ENCODE measurements around the gene FZD8. TPM values are rescaled to one million over a fixed set of nuclear protein-coding genes. Genes with fewer than 3 reads are reported as not detected.

FZD8 gene
- total and polyA plus RNA-seq, 2 of the 4 experiments (the other 2 are of a cell fraction): 3.6 to 3.9 TPM

DNA sequence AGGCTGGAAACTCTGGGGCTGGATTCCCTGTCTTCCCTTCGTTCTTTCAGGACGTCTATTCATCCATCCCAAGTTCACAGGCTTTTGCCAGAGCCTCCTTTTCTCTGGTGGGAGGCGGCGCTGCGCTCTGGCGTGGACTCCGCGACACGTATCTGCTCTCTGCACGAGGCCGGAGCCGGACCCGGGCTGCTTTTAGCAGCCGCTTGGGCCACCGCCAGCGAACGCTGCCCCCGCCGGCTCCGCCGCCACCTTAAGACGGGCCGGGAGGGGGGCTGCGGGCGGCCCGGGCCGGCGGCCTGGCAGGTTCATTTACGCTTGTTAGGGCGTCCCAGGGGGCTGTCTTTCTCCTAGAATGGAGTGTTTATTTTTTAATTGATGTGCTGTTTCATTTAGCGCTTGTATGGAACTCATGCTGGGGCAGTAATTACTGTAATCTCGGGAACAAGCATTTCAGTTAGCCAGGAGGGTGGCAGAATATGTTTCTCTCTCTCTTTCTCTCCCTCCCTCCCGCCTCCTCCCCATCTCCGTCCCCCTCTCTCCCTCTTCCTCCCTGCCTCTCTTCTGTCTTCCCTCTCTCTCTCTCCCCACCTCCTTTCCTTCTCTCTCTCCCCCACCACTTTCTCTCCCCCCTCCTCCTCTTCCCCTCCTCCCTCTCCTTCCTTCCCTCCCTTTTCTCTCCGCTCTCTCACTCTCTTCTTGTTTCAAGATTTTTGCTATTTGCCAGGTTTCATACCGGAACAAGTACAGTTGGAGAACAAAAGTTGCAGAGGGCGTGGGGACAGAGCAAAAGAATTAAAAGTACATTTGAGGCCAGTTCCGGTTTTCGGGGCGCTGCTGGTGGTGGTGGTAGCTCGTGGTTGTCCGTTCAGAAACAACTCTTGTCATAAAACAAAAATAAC lies 1.3 kb upstream of the FZD8 start:
- Histone ChIP-seq H3K9me1 (ENCODE audit: insufficient read depth, low read length) (no peaks in the 10 kb centered on the region), H3K9me3 (ENCODE audit: control insufficient read depth, insufficient read depth, low read length) (no peaks in the 10 kb centered on the region), H2AFZ (replicated peaks; ENCODE audit: low read length, poor library complexity) (peak overlapping the region; percentile 77), H4K91ac (ENCODE audit: insufficient read depth, low read depth, low read length) (no peak overlapping the region; the same call in 1 of the 2 replicates), H3K4ac (ENCODE audit: low read depth, low read length) (no peak overlapping the region), H3K27me3 (ENCODE audit: control insufficient read depth, insufficient read depth, low read length) (0 out of 2 replicates have a peak, but pooled peaks cover 2% of the 10 kb centered on the region), H3K18ac (ENCODE audit: low read depth, low read length) (0 out of 2 replicates have a peak overlapping the region, but pooled peaks have one; percentile 5), H4K20me1 (ENCODE audit: insufficient read depth, low read length) (peaks cover 8% of the 10 kb centered on the region; the same call in 1 of the 2 replicates), H4K5ac (ENCODE audit: low read depth, low read length) (no peak overlapping the region), H2BK15ac (ENCODE audit: low read depth, low read length) (no peak overlapping the region; the same call in 2 of the 3 replicates), H3K56ac (ENCODE audit: extremely low read depth, insufficient read depth, low read length) (peak overlapping the region; percentile 29; the same call in 1 of the 2 replicates), H3K4me3 (ENCODE audit: insufficient read depth, low read depth, low read length) (peak overlapping the region; percentile 62), H3K23ac (ENCODE audit: low read depth, low read length) (peak overlapping the region; percentile 43; the same call in 1 of the 2 replicates), H3K27ac (ENCODE audit: insufficient read depth, low read length) (no peak overlapping the region), H2AK9ac (replicated peaks; ENCODE audit: low read depth, low read length, poor library complexity) (no peak overlapping the region), H3K79me1 (ENCODE audit: low read depth in 1 of 2, low read length in 2 of 2) (peaks cover 8 to 15% of the 10 kb centered on the region in 2 experiments), H3K14ac (replicated peaks; ENCODE audit: low read depth, low read length) (no peak overlapping the region), H4K8ac (ENCODE audit: low read depth in 2 of 2, low read length in 2 of 2) (peak overlapping the region in 1 of 2 experiments; percentile 18; a peak in 1 of 4 replicates), H2AK5ac (ENCODE audit: low read depth, low read length) (no peak overlapping the region), H3K36me3 (ENCODE audit: control insufficient read depth, insufficient read depth, low read length) (no peaks in the 10 kb centered on the region), H3K4me2 (ENCODE audit: low read depth, low read length) (peak overlapping the region; percentile 94), H2BK20ac (ENCODE audit: low read depth, low read length) (no peak overlapping the region), H3K4me1 (ENCODE audit: control insufficient read depth, insufficient read depth, low read length) (peaks cover 7% of the 10 kb centered on the region), H2BK120ac (ENCODE audit: low read depth, low read length) (peak overlapping the region; percentile 37; the same call in 1 of the 2 replicates), H2BK5ac (ENCODE audit: low read depth, low read length, poor library complexity, severe bottlenecking) (peak overlapping the region; percentile 4), H3K9ac (ENCODE audit: low read depth, low read length) (peak overlapping the region; percentile 46; the same call in 1 of the 2 replicates)
- DNase-seq (peak; percentile 66), ATAC-seq (ENCODE audit: low read depth) (peak; percentile 2)
- in situ Hi-C loops (cut with MboI; ENCODE audit: low sequenced_read_pairs): loop anchor here (10.0 kb wide), 1 partner anchor 271 kb away; no protein-coding TSS in a partner anchor
- TF ChIP-seq, protein P1, sequence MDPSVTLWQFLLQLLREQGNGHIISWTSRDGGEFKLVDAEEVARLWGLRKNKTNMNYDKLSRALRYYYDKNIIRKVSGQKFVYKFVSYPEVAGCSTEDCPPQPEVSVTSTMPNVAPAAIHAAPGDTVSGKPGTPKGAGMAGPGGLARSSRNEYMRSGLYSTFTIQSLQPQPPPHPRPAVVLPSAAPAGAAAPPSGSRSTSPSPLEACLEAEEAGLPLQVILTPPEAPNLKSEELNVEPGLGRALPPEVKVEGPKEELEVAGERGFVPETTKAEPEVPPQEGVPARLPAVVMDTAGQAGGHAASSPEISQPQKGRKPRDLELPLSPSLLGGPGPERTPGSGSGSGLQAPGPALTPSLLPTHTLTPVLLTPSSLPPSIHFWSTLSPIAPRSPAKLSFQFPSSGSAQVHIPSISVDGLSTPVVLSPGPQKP (IDR thresholded peaks at IDR 0.05; ENCODE audit: borderline replicate concordance, low read depth, low read length): no peak
- TF ChIP-seq FOS (IDR thresholded peaks at IDR 0.05; ENCODE audit: low read depth, low read length) (no peak), POLR2A (IDR thresholded peaks at IDR 0.05; ENCODE audit: low read depth, low read length) (0 out of 2 replicates have a peak, but pooled peaks have one; percentile 27), MXI1 (IDR thresholded peaks at IDR 0.05; ENCODE audit: borderline replicate concordance, low read depth, low read length) (peak; percentile 43; the same call in 1 of the 2 replicates), MAFK (IDR thresholded peaks at IDR 0.05; ENCODE audit: low read depth, low read length) (no peak), RAD21 (IDR thresholded peaks at IDR 0.05; ENCODE audit: low read length) (peak; percentile 14; the same call in 1 of the 2 replicates), RFX5 (IDR thresholded peaks at IDR 0.05; ENCODE audit: low read depth, low read length) (no peak), SMC3 (IDR thresholded peaks at IDR 0.05; ENCODE audit: low read depth, low read length) (no peak)
- TF ChIP-seq, protein P2, sequence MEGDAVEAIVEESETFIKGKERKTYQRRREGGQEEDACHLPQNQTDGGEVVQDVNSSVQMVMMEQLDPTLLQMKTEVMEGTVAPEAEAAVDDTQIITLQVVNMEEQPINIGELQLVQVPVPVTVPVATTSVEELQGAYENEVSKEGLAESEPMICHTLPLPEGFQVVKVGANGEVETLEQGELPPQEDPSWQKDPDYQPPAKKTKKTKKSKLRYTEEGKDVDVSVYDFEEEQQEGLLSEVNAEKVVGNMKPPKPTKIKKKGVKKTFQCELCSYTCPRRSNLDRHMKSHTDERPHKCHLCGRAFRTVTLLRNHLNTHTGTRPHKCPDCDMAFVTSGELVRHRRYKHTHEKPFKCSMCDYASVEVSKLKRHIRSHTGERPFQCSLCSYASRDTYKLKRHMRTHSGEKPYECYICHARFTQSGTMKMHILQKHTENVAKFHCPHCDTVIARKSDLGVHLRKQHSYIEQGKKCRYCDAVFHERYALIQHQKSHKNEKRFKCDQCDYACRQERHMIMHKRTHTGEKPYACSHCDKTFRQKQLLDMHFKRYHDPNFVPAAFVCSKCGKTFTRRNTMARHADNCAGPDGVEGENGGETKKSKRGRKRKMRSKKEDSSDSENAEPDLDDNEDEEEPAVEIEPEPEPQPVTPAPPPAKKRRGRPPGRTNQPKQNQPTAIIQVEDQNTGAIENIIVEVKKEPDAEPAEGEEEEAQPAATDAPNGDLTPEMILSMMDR (conservative IDR thresholded peaks at IDR 0.05; ENCODE audit: low read depth, low read length): no peak
- dilution Hi-C loops (cut with HindIII; ENCODE audit: low sequenced_read_pairs, unreplicated experiment): no loop called here
- 0% methylated on average over 20 of the region's 42 CpGs; no CpG with 5 or more reads in 1 of the 2 experiments for WGBS, 2 experiments (ENCODE audit: extremely low coverage in 2 of 2, insufficient read length in 1 of 2)
- ChIA-PET CTCF (interaction anchor here (0.7 to 1.1 kb wide), 2 partner anchors 8 to 284 kb away, joined by 3 to 4 read pairs; no protein-coding TSS in a partner anchor), POLR2A (ENCODE audit: unreplicated experiment) (interaction anchor here (0.6 kb wide), 1 partner anchor 637 kb away, joined by 3 read pairs; no protein-coding TSS in a partner anchor)
- BruUV-seq (replicated peaks): no TSS peak
- intact Hi-C loops (cut with micrococcal nuclease): loop anchor here (1.0 to 10.0 kb wide), 6 partner anchors 273 to 961 kb away; no protein-coding TSS in a partner anchor
